ENCODE measurements around the gene ADAMTS14.
A peak's percentile ranks its signal among the peaks of the same experiment; 100 is the strongest.
"Not testable (repeated sequence)": the region's sequence is repeated elsewhere in the genome, so short reads cannot be mapped to it uniquely, and the experiment has no call there.

Gene ADAMTS14

GRCh38 chr10:70672165-70673042, at the start of gene ADAMTS14:
Gene ADAMTS14, plus strand, starts transcription at chr10:70672506. Its CDS starts 297 bp downstream, at chr10:70672803.
- peak in 1 of 2 donors; percentile 23 for DNase-seq (ENCODE audit: low read depth in 2 of 2)

GRCh38 chr10:70622541-70622940, 49.8 kb upstream of the ADAMTS14 start:
- DNase-seq (ENCODE audit: low read depth in 2 of 2): no peak

GRCh38 chr10:70622981-70623844, 49.1 kb upstream of the ADAMTS14 start:
- DNase-seq (ENCODE audit: low read depth in 2 of 2): no peak

- DNase-seq (ENCODE audit: low read depth in 2 of 2): no peak
Measured at GRCh38 chr10:70626056-70626455, 46.2 kb upstream of the ADAMTS14 start.

- no peak for DNase-seq (ENCODE audit: low read depth in 2 of 2)
Measured at GRCh38 chr10:70629338-70629737, 43.0 kb upstream of the ADAMTS14 start.

GRCh38 chr10:70631735-70632134, 40.6 kb upstream of the ADAMTS14 start:
- not testable (repeated sequence) for DNase-seq (ENCODE audit: low read depth in 2 of 2)

GRCh38 chr10:70634011-70634410, 38.3 kb upstream of the ADAMTS14 start:
- no peak for DNase-seq (ENCODE audit: low read depth in 2 of 2)

GRCh38 chr10:70634515-70634914, 37.8 kb upstream of the ADAMTS14 start:
- DNase-seq (ENCODE audit: low read depth in 2 of 2): not testable (repeated sequence)

- not testable (repeated sequence) for DNase-seq (ENCODE audit: low read depth in 2 of 2)
Measured at GRCh38 chr10:70639640-70640383, 32.5 kb upstream of the ADAMTS14 start.

GRCh38 chr10:70643272-70643671, 29.0 kb upstream of the ADAMTS14 start:
- DNase-seq (ENCODE audit: low read depth in 2 of 2): not testable (repeated sequence)

GRCh38 chr10:70644959-70645358, 27.3 kb upstream of the ADAMTS14 start:
- DNase-seq (ENCODE audit: low read depth in 2 of 2): not testable (repeated sequence)

GRCh38 chr10:70647086-70647485, 25.2 kb upstream of the ADAMTS14 start:
- DNase-seq (ENCODE audit: low read depth in 2 of 2): no peak

GRCh38 chr10:70648427-70648826, 23.9 kb upstream of the ADAMTS14 start:
- no peak for DNase-seq (ENCODE audit: low read depth in 2 of 2)

GRCh38 chr10:70649526-70649925, 22.8 kb upstream of the ADAMTS14 start:
- no peak for DNase-seq (ENCODE audit: low read depth in 2 of 2)

- no peak for DNase-seq (ENCODE audit: low read depth in 2 of 2)
Measured at GRCh38 chr10:70650104-70650503, 22.2 kb upstream of the ADAMTS14 start.

- no peak for DNase-seq (ENCODE audit: low read depth in 2 of 2)
Measured at GRCh38 chr10:70650718-70651117, 21.6 kb upstream of the ADAMTS14 start.

GRCh38 chr10:70651661-70652060, 20.6 kb upstream of the ADAMTS14 start:
- no peak for DNase-seq (ENCODE audit: low read depth in 2 of 2)

- no peak for DNase-seq (ENCODE audit: low read depth in 2 of 2)
Measured at GRCh38 chr10:70652761-70653657, 19.3 kb upstream of the ADAMTS14 start.

GRCh38 chr10:70655316-70655715, 17.0 kb upstream of the ADAMTS14 start:
- no peak for DNase-seq (ENCODE audit: low read depth in 2 of 2)

- peak in 1 of 2 donors; percentile 54 for DNase-seq (ENCODE audit: low read depth in 2 of 2)
Measured at GRCh38 chr10:70656489-70656888, 15.8 kb upstream of the ADAMTS14 start.

- no peak for DNase-seq (ENCODE audit: low read depth in 2 of 2)
Measured at GRCh38 chr10:70657041-70657440, 15.3 kb upstream of the ADAMTS14 start.
